K562 (cell line): ENCODE results near the gene SENP3. TPM values are rescaled to one million over a fixed set of nuclear protein-coding genes. Genes with fewer than 3 reads are reported as not detected.

Experiments used
- CHD2 ChIP-seq: IDR thresholded peaks from 2 replicates; pipeline ENCODE4 v1.6.1; 2011; ENCODE audit warnings: low read depth, low read length
- DDX20 ChIP-seq: fragments of 450-650 bp; IDR thresholded peaks from 2 replicates; pipeline ENCODE4 v1.6.1; 2016; ENCODE audit warnings: missing genetic modification characterization, low read depth, mild to moderate bottlenecking, missing compliant biosample characterization, moderate library complexity
- EHMT2 ChIP-seq: fragments of 450-650 bp; IDR thresholded peaks from 2 replicates; pipeline ENCODE4 v1.6.1; 2018; ENCODE audit warnings: antibody characterized with exemption
- FOXK1 ChIP-seq: sonication (generic); formaldehyde crosslinking; IDR thresholded peaks from 2 replicates; pipeline ENCODE4 v1.8.0; 2022; ENCODE audit warnings: missing genetic modification reagents, mild to moderate bottlenecking, borderline replicate concordance
- GATAD2A ChIP-seq: fragments of 450-650 bp; IDR thresholded peaks from 2 replicates; pipeline ENCODE4 v1.6.1; 2017
- HLTF ChIP-seq: fragments of 450-650 bp; IDR thresholded peaks from 2 replicates; pipeline ENCODE4 v1.6.1; 2016
- JUNB ChIP-seq: fragments of 450-650 bp; formaldehyde crosslinking; conservative IDR thresholded peaks from 2 replicates; pipeline ENCODE4 v1.4.0; 2020; ENCODE audit warnings: mild to moderate bottlenecking
- MAZ ChIP-seq, 2 experiments: fragments of 450-650 bp in 1 of 2; sonication (generic) in 1 of 2; formaldehyde crosslinking; IDR thresholded peaks in 1 of 2; conservative IDR thresholded peaks in 1 of 2; 2 replicates each; pipeline versions ENCODE4 v1.4.0 to v1.5.0; 2020; ENCODE audit warnings: mild to moderate bottlenecking in 1 of 2, missing genetic modification reagents in 1 of 2
- MEIS2 ChIP-seq: fragments of 450-650 bp; IDR thresholded peaks from 2 replicates; pipeline ENCODE4 v1.6.1; 2014; ENCODE audit warnings: mild to moderate bottlenecking; ENCODE audit not compliant: partially characterized antibody
- NCOR1 ChIP-seq: fragments of 450-650 bp; IDR thresholded peaks from 2 replicates; pipeline ENCODE4 v1.6.1; 2016; ENCODE audit warnings: mild to moderate bottlenecking, moderate library complexity
- POLR2G ChIP-seq: fragments of 200-400 bp; formaldehyde crosslinking; IDR thresholded peaks from 2 replicates; pipeline ENCODE4 v1.6.1; 2017; ENCODE audit warnings: low read depth, mild to moderate bottlenecking, antibody characterized with exemption, low read length, moderate library complexity
- RFX1 ChIP-seq: fragments of 450-650 bp; IDR thresholded peaks from 2 replicates; pipeline ENCODE4 v1.6.1; 2016; ENCODE audit warnings: mild to moderate bottlenecking, moderate library complexity
- SIN3A ChIP-seq, 2 experiments: fragments of 150-350 bp in 1 of 2; IDR thresholded peaks; 2 replicates each; pipeline ENCODE4 v1.6.1; 2011 to 2016; ENCODE audit warnings: borderline replicate concordance in 2 of 2, low read depth in 2 of 2, low read length in 2 of 2, mild to moderate bottlenecking in 2 of 2, moderate library complexity in 2 of 2; ENCODE audit not compliant: control insufficient read depth in 1 of 2
- SMAD3 ChIP-seq: fragments of 450-650 bp; formaldehyde crosslinking; conservative IDR thresholded peaks from 2 replicates; pipeline ENCODE4 v1.4.0; 2020; ENCODE audit warnings: mild to moderate bottlenecking
- SMARCC2 ChIP-seq: fragments of 450-650 bp; IDR thresholded peaks from 2 replicates; pipeline ENCODE4 v1.6.1; 2017; ENCODE audit warnings: antibody characterized with exemption, moderate library complexity, mild to moderate bottlenecking, low read depth
- STAT6 ChIP-seq: sonication (generic); formaldehyde crosslinking; IDR thresholded peaks from 2 replicates; pipeline ENCODE4 v1.8.1; 2023; ENCODE audit warnings: mild to moderate bottlenecking, missing genetic modification reagents
- TGIF2 ChIP-seq: sonication (generic); formaldehyde crosslinking; IDR thresholded peaks from 2 replicates; pipeline ENCODE4 v1.8.1; 2022; ENCODE audit warnings: mild to moderate bottlenecking, missing genetic modification reagents, moderate library complexity
- THRA ChIP-seq: fragments of 450-650 bp; IDR thresholded peaks from 2 replicates; pipeline ENCODE4 v1.6.1; 2017; ENCODE audit warnings: mild to moderate bottlenecking, moderate library complexity
- ZNF3 ChIP-seq: fragments of 250-450 bp; sonication (Bioruptor Pico); IDR thresholded peaks from 2 replicates; pipeline ENCODE4 v1.5.0; 2021; ENCODE audit warnings: mild to moderate bottlenecking, moderate library complexity
- ZNF518B ChIP-seq: fragments of 250-450 bp; sonication (Bioruptor Pico); IDR thresholded peaks from 2 replicates; pipeline ENCODE4 v1.5.0; 2021; ENCODE audit warnings: mild to moderate bottlenecking, moderate library complexity
- ZNF584 ChIP-seq: fragments of 200-800 bp; sonication (Bioruptor generic); IDR thresholded peaks from 2 replicates; pipeline ENCODE4 v1.6.1; 2016; ENCODE audit warnings: low read depth, mild to moderate bottlenecking, missing genetic modification characterization, missing compliant biosample characterization
- ZNF717 ChIP-seq: fragments of 250-450 bp; sonication (Bioruptor Pico); IDR thresholded peaks from 2 replicates; pipeline ENCODE4 v1.5.0; 2021
- polyA plus RNA-seq, 8 experiments: library from polyadenylated mRNA; depleted of rRNA in 4 of 8; stranded (reverse) in 5 of 8; unstranded in 3 of 8; fragments of >200 nt; fragmentation: Nextera tagmentation in 2 of 8; fragmentation: Illumina TruSeq in 1 of 8; extraction: Ambion mirVana in 2 of 8; extraction: Trizol in 1 of 8; gene quantifications; 2 replicates each; pipeline versions ENCODE4 v1.2.1 to v1.2.3, GENCODE V29; 2011 to 2014; ENCODE audit warnings: inconsistent platforms in 1 of 8, missing spikeins in 1 of 8
- total RNA-seq, 7 experiments: library from RNA; depleted of rRNA in 6 of 7; stranded (reverse); fragments of >200 nt in 6 of 7; fragmentation: Illumina TruSeq in 2 of 7; extraction: Trizol in 2 of 7; gene quantifications; 2 replicates each; pipeline versions ENCODE4 v1.2.1 to v1.2.3, GENCODE V29; 2011 to 2021; ENCODE audit warnings: low replicate concordance in 1 of 7

The SENP3 gene
- total and polyA plus RNA-seq, 9 of the 15 experiments (the other 6 are each of a cell fraction or from before 2014, with no cell fraction given) = 0.63 to 102 (median 78.8) TPM

GRCh38 chr17:7582396-7583252, 20.9 kb downstream of the SENP3 start (continued):
- peak in 1 of 2 experiments; percentile 48; a peak in 2 of 4 replicates for TF ChIP-seq MAZ (CRISPR knock-in tag; conservative IDR thresholded peaks at IDR 0.05 in 1 of 2, IDR thresholded peaks at IDR 0.05 in 1 of 2)
- TF ChIP-seq ZNF584 (CRISPR knock-in tag) = 0 out of 2 replicates have a peak, but pooled peaks have one; percentile 45
- peak; percentile 16; the same call in 1 of the 2 replicates for TF ChIP-seq POLR2G
- no peak for TF ChIP-seq THRA
- no peak for TF ChIP-seq GATAD2A
- no peak for TF ChIP-seq SIN3A (IDR thresholded peaks at IDR 0.05; ENCODE audit: borderline replicate concordance in 2 of 2, control insufficient read depth in 1 of 2, low read depth in 2 of 2, low read length in 2 of 2)
- TF ChIP-seq FOXK1 (CRISPR knock-in tag) = no peak
- no peak for TF ChIP-seq ZNF3 (CRISPR knock-in tag)
- TF ChIP-seq ZNF518B (CRISPR knock-in tag) = no peak
- TF ChIP-seq SMAD3 (CRISPR knock-in tag) = no peak
- no peak for TF ChIP-seq STAT6 (CRISPR knock-in tag)
- TF ChIP-seq SMARCC2 = no peak
- no peak for TF ChIP-seq RFX1
- TF ChIP-seq EHMT2 = no peak
- no peak for TF ChIP-seq ZNF717 (CRISPR knock-in tag)
- 0 out of 2 replicates have a peak, but pooled peaks have one; percentile 54 for TF ChIP-seq TGIF2
- TF ChIP-seq HLTF = no peak
- no peak for TF ChIP-seq CHD2
- TF ChIP-seq MEIS2 = no peak
- no peak for TF ChIP-seq NCOR1
- TF ChIP-seq DDX20 (tag) = no peak
- no peak for TF ChIP-seq JUNB (CRISPR knock-in tag)
